Measurements from ENCODE around the gene TAMALIN. TPM values are rescaled to one million over a fixed set of nuclear protein-coding genes. Genes with fewer than 3 reads are reported as not detected.

TAMALIN gene
- total RNA-seq, 1 experiment from 2014 or later = not detected

DNA sequence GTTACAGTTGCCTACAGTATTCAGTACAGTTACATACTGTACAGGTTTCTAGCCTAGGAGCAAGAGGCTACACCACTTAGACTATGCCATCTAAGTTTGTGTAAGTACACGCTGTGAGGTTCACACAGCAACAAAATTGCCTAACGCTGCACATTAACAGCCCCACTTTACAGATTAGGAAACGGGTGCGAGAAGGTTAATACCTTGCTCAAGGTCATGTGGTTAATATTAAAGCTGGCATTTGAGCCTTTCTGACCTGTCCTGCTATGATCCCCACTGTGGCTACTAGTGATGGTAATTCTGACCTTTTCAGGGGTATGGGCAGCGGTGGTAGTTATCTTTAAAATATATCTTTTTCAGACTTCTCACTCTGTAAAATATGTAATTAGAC lies 34.3 kb upstream of the TAMALIN start:
- peaks cover 12% of the 10 kb centered on the region for H3K36me3 Mint-ChIP-seq (ENCODE audit: insufficient read depth, unreplicated experiment)
- DNase-seq = no peak
- peak overlapping the region; percentile 24 for H3K27ac Mint-ChIP-seq (ENCODE audit: unreplicated experiment)
- H3K27me3 Mint-ChIP-seq (ENCODE audit: unreplicated experiment) = no peaks in the 10 kb centered on the region
- TF ChIP-seq, protein P1, sequence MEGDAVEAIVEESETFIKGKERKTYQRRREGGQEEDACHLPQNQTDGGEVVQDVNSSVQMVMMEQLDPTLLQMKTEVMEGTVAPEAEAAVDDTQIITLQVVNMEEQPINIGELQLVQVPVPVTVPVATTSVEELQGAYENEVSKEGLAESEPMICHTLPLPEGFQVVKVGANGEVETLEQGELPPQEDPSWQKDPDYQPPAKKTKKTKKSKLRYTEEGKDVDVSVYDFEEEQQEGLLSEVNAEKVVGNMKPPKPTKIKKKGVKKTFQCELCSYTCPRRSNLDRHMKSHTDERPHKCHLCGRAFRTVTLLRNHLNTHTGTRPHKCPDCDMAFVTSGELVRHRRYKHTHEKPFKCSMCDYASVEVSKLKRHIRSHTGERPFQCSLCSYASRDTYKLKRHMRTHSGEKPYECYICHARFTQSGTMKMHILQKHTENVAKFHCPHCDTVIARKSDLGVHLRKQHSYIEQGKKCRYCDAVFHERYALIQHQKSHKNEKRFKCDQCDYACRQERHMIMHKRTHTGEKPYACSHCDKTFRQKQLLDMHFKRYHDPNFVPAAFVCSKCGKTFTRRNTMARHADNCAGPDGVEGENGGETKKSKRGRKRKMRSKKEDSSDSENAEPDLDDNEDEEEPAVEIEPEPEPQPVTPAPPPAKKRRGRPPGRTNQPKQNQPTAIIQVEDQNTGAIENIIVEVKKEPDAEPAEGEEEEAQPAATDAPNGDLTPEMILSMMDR (IDR thresholded peaks at IDR 0.05; ENCODE audit: unreplicated experiment) = no peak
- BruUV-seq (replicated peaks) = no TSS peak
- H3K4me3 Mint-ChIP-seq (ENCODE audit: low read depth, unreplicated experiment) = no peak overlapping the region
- H3K9me3 Mint-ChIP-seq (ENCODE audit: low read depth, unreplicated experiment) = no peaks in the 10 kb centered on the region
- H3K4me1 Mint-ChIP-seq (ENCODE audit: low read depth, unreplicated experiment) = peaks cover 69% of the 10 kb centered on the region
- intact Hi-C loops (cut with micrococcal nuclease; ENCODE audit: unreplicated experiment) = no loop called here
- CTCF ChIA-PET = interaction anchor here (0.7 to 2.0 kb wide), 2 partner anchors 11 to 77 kb away, joined by 3 to 12 read pairs; no protein-coding TSS in a partner anchor

DNA sequence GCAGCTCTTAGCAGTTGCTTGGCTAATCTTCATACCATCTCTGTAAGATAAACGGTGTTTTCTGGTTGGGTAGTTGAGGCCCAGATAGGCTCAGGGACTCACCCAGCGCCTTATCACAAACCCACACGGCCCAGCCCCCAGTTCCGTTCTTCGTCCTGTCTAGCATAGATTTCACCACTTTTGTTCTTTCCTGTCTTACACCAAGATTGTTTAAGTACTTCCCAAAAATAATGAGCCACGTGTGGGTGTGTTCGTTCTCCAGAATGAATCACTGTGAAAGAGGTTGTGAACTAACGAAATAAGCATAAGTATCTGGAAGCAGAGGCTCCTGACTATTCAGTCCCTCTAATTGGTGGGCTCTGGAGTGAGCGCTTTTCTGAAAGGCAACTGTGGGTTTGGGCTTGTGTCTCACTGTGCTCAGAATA lies 33.9 kb upstream of the TAMALIN start:
- CTCF ChIA-PET = interaction anchor here (2.0 kb wide), 1 partner anchor 11 kb away, joined by 12 read pairs; no protein-coding TSS in a partner anchor
- Mint-ChIP-seq H3K9me3 (ENCODE audit: low read depth, unreplicated experiment) (no peaks in the 10 kb centered on the region), H3K36me3 (ENCODE audit: insufficient read depth, unreplicated experiment) (peaks cover 12% of the 10 kb centered on the region), H3K4me3 (ENCODE audit: low read depth, unreplicated experiment) (no peak overlapping the region), H3K4me1 (ENCODE audit: low read depth, unreplicated experiment) (peaks cover 69% of the 10 kb centered on the region), H3K27ac (ENCODE audit: unreplicated experiment) (peak overlapping the region; percentile 24), H3K27me3 (ENCODE audit: unreplicated experiment) (no peaks in the 10 kb centered on the region)
- TF ChIP-seq, protein P1 (IDR thresholded peaks at IDR 0.05; ENCODE audit: unreplicated experiment) = no peak
- no peak for DNase-seq
- no TSS peak for BruUV-seq (replicated peaks)
- intact Hi-C loops (cut with micrococcal nuclease; ENCODE audit: unreplicated experiment) = no loop called here

DNA sequence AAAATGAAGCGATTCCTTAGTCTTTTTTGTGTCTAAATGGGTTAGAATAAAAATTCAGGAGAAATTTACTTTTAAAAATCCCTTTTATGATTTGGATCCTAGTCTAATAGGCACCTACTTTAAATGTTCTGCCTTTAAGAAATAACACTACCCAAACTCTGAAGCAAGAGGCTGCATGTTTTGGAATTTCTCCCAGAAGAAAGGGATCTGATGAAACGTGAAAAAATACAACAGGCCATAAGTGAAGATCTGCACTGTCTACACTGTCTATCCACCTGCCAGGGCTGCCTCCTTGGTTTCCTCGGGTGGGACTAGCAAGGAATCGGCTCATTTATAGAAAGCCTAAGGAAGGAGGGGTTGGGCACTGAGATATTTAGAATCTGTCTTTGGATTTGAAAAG lies 33.2 kb upstream of the TAMALIN start:
- H3K9me3 Mint-ChIP-seq (ENCODE audit: low read depth, unreplicated experiment) = no peaks in the 10 kb centered on the region
- no peak overlapping the region for H3K27ac Mint-ChIP-seq (ENCODE audit: unreplicated experiment)
- no peak for DNase-seq
- TF ChIP-seq, protein P1 (IDR thresholded peaks at IDR 0.05; ENCODE audit: unreplicated experiment) = no peak
- H3K4me1 Mint-ChIP-seq (ENCODE audit: low read depth, unreplicated experiment) = peaks cover 69% of the 10 kb centered on the region
- CTCF ChIA-PET = no interaction called here
- BruUV-seq (replicated peaks) = no TSS peak
- no peak overlapping the region for H3K4me3 Mint-ChIP-seq (ENCODE audit: low read depth, unreplicated experiment)
- peaks cover 14% of the 10 kb centered on the region for H3K36me3 Mint-ChIP-seq (ENCODE audit: insufficient read depth, unreplicated experiment)
- intact Hi-C loops (cut with micrococcal nuclease; ENCODE audit: unreplicated experiment) = no loop called here
- no peaks in the 10 kb centered on the region for H3K27me3 Mint-ChIP-seq (ENCODE audit: unreplicated experiment)

DNA sequence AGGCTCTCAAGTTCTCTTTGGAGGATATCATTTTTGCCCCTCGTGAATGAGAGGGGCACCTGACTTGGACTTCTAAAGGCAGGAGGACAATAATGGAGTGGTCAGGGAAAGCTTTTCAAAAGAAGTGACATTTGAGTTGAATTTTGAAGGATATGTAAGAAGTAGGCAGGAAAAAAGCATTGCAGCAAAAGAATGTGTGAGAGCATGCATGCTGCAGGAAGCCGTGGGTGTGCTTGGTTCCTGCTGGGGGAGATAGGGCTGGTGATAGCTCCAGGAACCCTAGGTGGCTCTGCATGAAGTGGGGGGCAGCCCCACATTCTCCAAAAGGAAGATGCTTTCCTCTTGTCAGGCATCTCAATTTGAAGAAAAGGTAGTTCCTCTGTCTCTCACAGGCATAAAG lies 32.1 kb upstream of the TAMALIN start:
- Mint-ChIP-seq H3K27ac (ENCODE audit: unreplicated experiment) (no peak overlapping the region), H3K4me1 (ENCODE audit: low read depth, unreplicated experiment) (peaks cover 68% of the 10 kb centered on the region), H3K9me3 (ENCODE audit: low read depth, unreplicated experiment) (no peaks in the 10 kb centered on the region), H3K36me3 (ENCODE audit: insufficient read depth, unreplicated experiment) (peaks cover 16% of the 10 kb centered on the region), H3K4me3 (ENCODE audit: low read depth, unreplicated experiment) (no peak overlapping the region), H3K27me3 (ENCODE audit: unreplicated experiment) (no peaks in the 10 kb centered on the region)
- DNase-seq = no peak
- CTCF ChIA-PET = interaction anchor here (0.6 kb wide), 1 partner anchor 905 kb away, joined by 5 read pairs; no protein-coding TSS in a partner anchor
- TF ChIP-seq, protein P1 (IDR thresholded peaks at IDR 0.05; ENCODE audit: unreplicated experiment) = no peak
- intact Hi-C loops (cut with micrococcal nuclease; ENCODE audit: unreplicated experiment) = no loop called here
- no TSS peak for BruUV-seq (replicated peaks)
